B cell (primary cell): ENCODE measurements around the gene CXCL6.

Source experiments
- CTCF ChIP-seq: fragments of 200-600 bp; IDR thresholded peaks from one replicate; pipeline ENCODE4 v1.8.0; 2022; ENCODE audit warnings: antibody characterized with exemption, mild to moderate bottlenecking
- EZH2 ChIP-seq: IDR thresholded peaks from 2 replicates; pipeline ENCODE4 v1.6.1; 2012; ENCODE audit warnings: borderline replicate concordance, low read depth, mild to moderate bottlenecking, moderate library complexity, low read length; ENCODE audit not compliant: insufficient read depth, poor library complexity, severe bottlenecking

DNA sequence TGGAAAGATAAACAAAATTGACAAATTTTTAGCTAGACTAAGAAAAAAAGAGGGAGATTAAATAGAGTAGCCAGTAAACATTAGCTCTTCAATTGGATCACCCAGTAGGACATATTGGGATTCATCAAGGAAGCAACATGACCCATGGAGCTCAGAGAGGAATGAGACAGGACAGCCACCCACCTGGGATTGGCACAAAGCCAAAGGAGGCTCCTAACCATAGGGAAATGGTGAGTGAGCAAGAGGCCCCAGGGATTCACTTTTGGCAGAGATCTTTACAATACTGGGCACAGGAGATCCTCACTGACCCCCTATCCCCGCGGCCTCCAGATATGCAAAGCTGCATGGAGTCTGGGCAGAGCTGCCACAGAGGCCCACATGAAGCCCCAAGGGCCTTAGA lies 34.8 kb upstream of the CXCL6 start:
- TF ChIP-seq CTCF = no peak
- no peak for TF ChIP-seq EZH2
